HFFc6 (cell line): Measurements from ENCODE around the gene CTU2. TPM values are rescaled to one million over a fixed set of nuclear protein-coding genes. Genes with fewer than 3 reads are reported as not detected.
A peak's percentile ranks its signal among the peaks of the same experiment; 100 is the strongest.

Experiments
- DNase-seq: peaks from one replicate; pipeline ENCODE4 v3.0.0-alpha.2; 2018
- H3K27ac Mint-ChIP-seq: 2 replicates; pipeline ENCODE4 v1.8.0; 2020; ENCODE audit warnings: mild to moderate bottlenecking, mixed read lengths
- H3K27me3 Mint-ChIP-seq: 2 replicates; pipeline ENCODE4 v1.8.0; 2021; ENCODE audit warnings: mild to moderate bottlenecking, moderate library complexity, mixed read lengths; ENCODE audit not compliant: insufficient read depth
- H3K36me3 Mint-ChIP-seq: 2 replicates; pipeline ENCODE4 v1.8.0; 2021; ENCODE audit warnings: low read depth, mixed read lengths
- H3K4me1 Mint-ChIP-seq: 2 replicates; pipeline ENCODE4 v1.8.0; 2020; ENCODE audit warnings: low read depth, mixed read lengths
- H3K4me3 Mint-ChIP-seq: 2 replicates; pipeline ENCODE4 v1.8.0; 2020; ENCODE audit warnings: mild to moderate bottlenecking, moderate library complexity, mixed read lengths
- H3K9me3 Mint-ChIP-seq: 2 replicates; pipeline ENCODE4 v1.8.0; 2020; ENCODE audit warnings: mild to moderate bottlenecking, mixed read lengths
- total RNA-seq, 6 experiments: library from RNA; stranded (reverse); fragmentation: NEBNext Ultra II Directional; extraction: Animal tissue kit (Norgen Biotek cat#: 25700); gene quantifications; 2 replicates in 1 of 6; 3 replicates in 5 of 6; pipeline ENCODE4 v1.2.3, GENCODE V29; 2021
- TF ChIP-seq, protein P1 (sequence below): fragments of 200-600 bp; sonication (generic); IDR thresholded peaks from 2 replicates; pipeline ENCODE4 v1.5.0; 2021; ENCODE audit warnings: antibody characterized with exemption, mild to moderate bottlenecking

Gene CTU2
- total RNA-seq, 6 experiments from 2014 or later, result 26.2 to 37.0 (median 33.2) TPM

GRCh38 chr16:88696441-88696840, 9.9 kb upstream of the CTU2 start:
- no peaks in the 10 kb centered on the region for H3K4me1 Mint-ChIP-seq
- DNase-seq, result no peak
- no peaks in the 10 kb centered on the region for H3K36me3 Mint-ChIP-seq
- no peak overlapping the region for H3K27ac Mint-ChIP-seq
- H3K9me3 Mint-ChIP-seq, result no peaks in the 10 kb centered on the region
- no peak overlapping the region for H3K4me3 Mint-ChIP-seq
- TF ChIP-seq, protein P1, sequence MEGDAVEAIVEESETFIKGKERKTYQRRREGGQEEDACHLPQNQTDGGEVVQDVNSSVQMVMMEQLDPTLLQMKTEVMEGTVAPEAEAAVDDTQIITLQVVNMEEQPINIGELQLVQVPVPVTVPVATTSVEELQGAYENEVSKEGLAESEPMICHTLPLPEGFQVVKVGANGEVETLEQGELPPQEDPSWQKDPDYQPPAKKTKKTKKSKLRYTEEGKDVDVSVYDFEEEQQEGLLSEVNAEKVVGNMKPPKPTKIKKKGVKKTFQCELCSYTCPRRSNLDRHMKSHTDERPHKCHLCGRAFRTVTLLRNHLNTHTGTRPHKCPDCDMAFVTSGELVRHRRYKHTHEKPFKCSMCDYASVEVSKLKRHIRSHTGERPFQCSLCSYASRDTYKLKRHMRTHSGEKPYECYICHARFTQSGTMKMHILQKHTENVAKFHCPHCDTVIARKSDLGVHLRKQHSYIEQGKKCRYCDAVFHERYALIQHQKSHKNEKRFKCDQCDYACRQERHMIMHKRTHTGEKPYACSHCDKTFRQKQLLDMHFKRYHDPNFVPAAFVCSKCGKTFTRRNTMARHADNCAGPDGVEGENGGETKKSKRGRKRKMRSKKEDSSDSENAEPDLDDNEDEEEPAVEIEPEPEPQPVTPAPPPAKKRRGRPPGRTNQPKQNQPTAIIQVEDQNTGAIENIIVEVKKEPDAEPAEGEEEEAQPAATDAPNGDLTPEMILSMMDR, result no peak
- H3K27me3 Mint-ChIP-seq, result no peaks in the 10 kb centered on the region; the same call in 1 of the 2 replicates

DNA sequence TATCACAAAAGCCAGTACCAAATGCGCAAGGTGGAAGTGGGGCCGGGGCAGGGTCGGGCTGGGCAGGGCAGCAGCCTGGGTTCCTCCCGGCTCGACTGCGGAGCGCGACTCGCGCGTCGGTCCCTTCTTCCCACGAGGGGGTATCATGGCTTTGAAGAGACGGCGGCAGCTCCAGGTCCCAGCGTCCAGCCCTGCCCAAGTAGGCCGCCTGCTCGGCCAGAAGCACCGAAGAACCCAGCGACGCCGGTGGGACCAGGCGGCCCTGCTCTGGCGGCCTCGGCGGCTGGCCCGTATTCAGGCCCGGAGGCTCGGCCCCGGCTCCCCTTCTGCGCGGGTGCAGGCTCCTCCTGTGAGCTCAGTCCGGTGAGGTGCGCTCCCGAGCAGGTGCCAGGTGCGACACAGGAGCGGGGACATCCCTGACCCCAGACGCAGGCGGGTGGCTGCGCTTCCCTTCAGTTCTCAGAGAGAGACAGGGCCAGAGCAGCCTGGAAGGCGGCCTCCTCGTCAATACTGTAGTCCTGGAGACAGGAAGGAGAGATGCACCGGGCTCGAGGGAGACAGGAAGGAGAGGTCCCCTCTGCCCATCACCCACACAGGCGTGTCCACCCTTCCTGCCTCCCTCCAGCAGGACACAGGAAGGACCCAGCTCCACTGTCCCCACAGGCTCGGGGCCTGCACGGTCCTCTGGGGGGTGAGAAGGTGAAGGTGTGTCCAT, 9.0 kb upstream of the CTU2 start:
- Mint-ChIP-seq H3K27ac (no peak overlapping the region), H3K4me3 (no peak overlapping the region), H3K9me3 (no peaks in the 10 kb centered on the region), H3K36me3 (no peaks in the 10 kb centered on the region), H3K27me3 (no peaks in the 10 kb centered on the region), H3K4me1 (no peaks in the 10 kb centered on the region)
- TF ChIP-seq, protein P1, result no peak
- no peak for DNase-seq

DNA sequence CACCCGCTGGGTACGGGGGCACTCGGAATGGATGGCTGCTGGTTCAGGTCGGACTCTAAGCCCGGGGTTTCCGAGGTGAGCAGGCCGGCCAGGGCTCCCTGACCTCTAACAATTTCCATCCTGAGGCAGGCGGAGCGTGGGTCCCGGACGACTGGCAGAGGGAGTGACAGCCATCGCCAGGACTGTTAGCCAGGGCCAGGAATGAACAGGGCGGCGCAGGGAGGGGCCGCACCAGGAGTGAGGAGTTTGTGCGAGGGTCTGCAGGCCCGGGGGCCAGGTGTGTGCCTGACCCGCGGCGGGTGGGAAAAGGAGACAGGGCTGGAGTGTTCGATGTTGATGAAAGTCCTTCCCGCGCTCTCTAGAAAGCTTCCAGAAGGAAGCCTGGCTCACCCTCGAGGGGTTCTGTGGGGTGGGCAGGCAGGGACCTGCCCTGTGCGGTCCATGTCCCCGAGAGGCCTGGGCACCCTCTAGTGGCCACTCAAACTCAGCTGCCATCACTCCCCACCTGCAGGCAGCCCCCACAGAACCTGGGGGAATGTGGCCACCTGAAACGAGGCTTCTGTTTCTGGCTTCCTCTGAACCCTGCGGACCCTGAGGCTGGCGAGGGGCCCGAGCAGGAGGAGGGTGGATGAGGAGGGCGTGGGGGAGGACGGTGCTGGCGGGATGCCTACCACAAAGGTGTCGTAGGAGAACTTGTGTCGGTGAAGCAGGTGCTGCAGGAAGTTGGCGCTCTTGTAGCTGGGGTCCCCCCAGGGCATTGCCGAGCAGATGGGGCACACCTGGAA, 8.3 kb upstream of the CTU2 start:
- Mint-ChIP-seq H3K4me3 (no peak overlapping the region), H3K4me1 (no peaks in the 10 kb centered on the region), H3K27me3 (no peaks in the 10 kb centered on the region), H3K27ac (no peak overlapping the region), H3K36me3 (no peaks in the 10 kb centered on the region), H3K9me3 (no peaks in the 10 kb centered on the region)
- DNase-seq, result no peak
- TF ChIP-seq, protein P1, result peak; percentile 61

- H3K27me3 Mint-ChIP-seq, result no peaks in the 10 kb centered on the region
- H3K4me1 Mint-ChIP-seq, result no peaks in the 10 kb centered on the region
- H3K27ac Mint-ChIP-seq, result no peak overlapping the region
- H3K4me3 Mint-ChIP-seq, result no peak overlapping the region
- no peaks in the 10 kb centered on the region for H3K9me3 Mint-ChIP-seq
- DNase-seq, result no peak
- TF ChIP-seq, protein P1, result no peak
- H3K36me3 Mint-ChIP-seq, result no peaks in the 10 kb centered on the region
Observed at GRCh38 chr16:88698646-88699045, 7.7 kb upstream of the CTU2 start.

- Mint-ChIP-seq H3K4me1 (peaks cover 4% of the 10 kb centered on the region), H3K4me3 (no peak overlapping the region), H3K36me3 (no peaks in the 10 kb centered on the region), H3K27ac (no peak overlapping the region), H3K9me3 (no peaks in the 10 kb centered on the region), H3K27me3 (no peaks in the 10 kb centered on the region)
- TF ChIP-seq, protein P1, result no peak
- DNase-seq, result no peak
Observed at GRCh38 chr16:88699180-88699579, 7.1 kb upstream of the CTU2 start.
